ENCODE measurements around the gene PCAT6. TPM values are rescaled to one million over a fixed set of nuclear protein-coding genes. Genes with fewer than 3 reads are reported as not detected.

PCAT6 gene
- total RNA-seq, 2 experiments from 2014 or later: 1.9 to 2.7 TPM

GRCh38 chr1:202836623-202837403 lies 26.1 kb downstream of the PCAT6 start:
- DNase-seq: peak; percentile 19
- ChIA-PET CTCF (interaction anchor here (1.0 to 1.3 kb wide), 5 partner anchors 14 to 132 kb away, joined by 3 to 5 read pairs (median 3); no protein-coding TSS in a partner anchor), POLR2A (interaction anchor here (0.7 to 3.0 kb wide), 8 partner anchors 11 to 453 kb away, joined by 3 to 20 read pairs (median 4); partner anchors contain the start of genes PCAT6 and RABIF)
- Mint-ChIP-seq H3K4me3 (no peak overlapping the region), H3K27ac (peak overlapping the region; percentile 62), H3K4me1 (peaks cover 60% of the 10 kb centered on the region), H3K9me3 (no peaks in the 10 kb centered on the region), H3K36me3 (ENCODE audit: low read depth) (no peaks in the 10 kb centered on the region), H3K27me3 (no peaks in the 10 kb centered on the region)

DNA sequence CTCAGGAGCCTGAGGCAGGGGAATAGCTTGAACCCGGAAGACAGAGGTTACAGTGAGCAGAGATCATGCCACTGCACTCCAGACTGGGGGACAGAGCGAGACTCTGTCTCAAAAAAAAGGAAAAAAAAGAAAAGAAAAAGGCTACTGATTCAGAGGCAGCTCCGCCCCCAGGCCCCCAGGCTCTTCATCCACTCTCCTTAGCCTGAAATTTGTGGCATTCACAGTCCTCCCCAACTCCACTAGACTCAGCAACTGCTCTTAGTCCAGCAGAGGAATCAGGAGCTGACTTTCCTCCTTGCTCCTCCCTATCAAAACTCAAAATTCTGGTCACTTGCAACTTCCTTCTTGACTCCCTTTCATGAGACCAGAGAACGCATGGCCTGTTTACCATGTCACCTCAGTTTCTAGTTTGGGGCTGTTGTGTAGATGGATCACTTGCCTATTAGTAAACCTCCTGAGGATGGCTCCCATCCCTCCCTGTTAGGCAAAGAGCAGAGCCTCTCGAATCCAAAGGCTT lies 27.1 kb downstream of the PCAT6 start:
- no peak for DNase-seq
- H3K27me3 Mint-ChIP-seq: no peaks in the 10 kb centered on the region
- peaks cover 52% of the 10 kb centered on the region for H3K4me1 Mint-ChIP-seq
- no peak overlapping the region for H3K4me3 Mint-ChIP-seq
- ChIA-PET CTCF (interaction anchor here (1.0 to 1.1 kb wide), 2 partner anchors 15 to 22 kb away, joined by 3 to 5 read pairs; no protein-coding TSS in a partner anchor), POLR2A (interaction anchor here (1.4 to 3.0 kb wide), 3 partner anchors 10 to 51 kb away, joined by 4 to 20 read pairs (median 13); partner anchors contain the start of genes PCAT6 and RABIF)
- peak overlapping the region; percentile 11 for H3K27ac Mint-ChIP-seq
- H3K9me3 Mint-ChIP-seq: no peaks in the 10 kb centered on the region
- no peaks in the 10 kb centered on the region for H3K36me3 Mint-ChIP-seq (ENCODE audit: low read depth)

DNA sequence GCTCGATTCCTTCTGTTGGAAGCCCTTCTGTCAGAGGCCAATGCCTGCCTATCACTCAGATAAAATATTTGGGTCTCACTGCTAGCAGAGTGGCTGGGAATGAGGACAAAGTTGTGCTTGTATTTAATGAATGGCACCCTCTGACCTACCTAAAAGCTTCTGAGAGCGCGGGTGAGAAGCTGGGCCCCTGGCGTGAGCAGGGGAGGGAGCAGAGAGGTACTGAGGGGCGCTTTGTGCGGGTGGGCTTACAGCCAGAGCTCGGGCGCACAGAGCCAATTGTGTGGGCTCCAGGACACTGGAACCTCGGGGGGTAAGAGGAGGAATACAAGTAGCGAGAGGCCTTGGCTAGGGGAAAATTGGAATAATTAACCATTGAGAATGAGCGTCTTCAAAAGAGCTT lies 32.3 kb downstream of the PCAT6 start:
- DNase-seq: no peak
- no peak overlapping the region for H3K4me3 Mint-ChIP-seq
- no peak overlapping the region for H3K27ac Mint-ChIP-seq
- ChIA-PET POLR2A (no interaction called here), CTCF (no interaction called here)
- H3K27me3 Mint-ChIP-seq: no peaks in the 10 kb centered on the region
- no peaks in the 10 kb centered on the region for H3K36me3 Mint-ChIP-seq (ENCODE audit: low read depth)
- H3K9me3 Mint-ChIP-seq: no peaks in the 10 kb centered on the region
- H3K4me1 Mint-ChIP-seq: peaks cover 11% of the 10 kb centered on the region

- ChIA-PET POLR2A (no interaction called here), CTCF (no interaction called here)
- Mint-ChIP-seq H3K27ac (no peak overlapping the region), H3K4me1 (peaks cover 12% of the 10 kb centered on the region), H3K27me3 (no peaks in the 10 kb centered on the region), H3K9me3 (no peaks in the 10 kb centered on the region), H3K36me3 (ENCODE audit: low read depth) (no peaks in the 10 kb centered on the region), H3K4me3 (no peak overlapping the region)
- DNase-seq: no peak
Measured at GRCh38 chr1:202844259-202844658, 33.5 kb downstream of the PCAT6 start.

DNA sequence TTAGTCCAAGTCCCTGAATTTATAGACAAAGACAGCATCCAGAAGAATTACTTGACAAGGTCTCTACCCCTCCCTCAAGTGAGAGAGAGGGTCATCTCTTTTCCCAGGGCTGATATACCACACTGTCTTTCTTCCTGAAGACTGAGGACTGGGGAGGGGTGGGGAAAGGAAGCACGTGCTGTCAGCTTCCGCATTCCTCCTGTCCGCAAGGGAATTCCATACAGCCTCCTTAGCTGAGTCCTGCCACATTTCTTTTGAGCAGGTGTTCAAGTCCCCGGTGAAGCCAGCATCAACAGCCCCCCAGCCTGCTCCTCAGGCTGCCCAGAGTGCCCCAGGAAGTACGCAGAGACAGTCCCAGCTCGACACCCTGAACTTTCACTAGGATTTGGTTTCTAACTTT lies 34.2 kb downstream of the PCAT6 start:
- Mint-ChIP-seq H3K9me3 (no peaks in the 10 kb centered on the region), H3K36me3 (ENCODE audit: low read depth) (no peaks in the 10 kb centered on the region), H3K27ac (no peak overlapping the region), H3K27me3 (no peaks in the 10 kb centered on the region), H3K4me1 (peaks cover 12% of the 10 kb centered on the region), H3K4me3 (no peak overlapping the region)
- no peak for DNase-seq
- ChIA-PET POLR2A (no interaction called here), CTCF (no interaction called here)

- DNase-seq: no peak
- Mint-ChIP-seq H3K27me3 (no peaks in the 10 kb centered on the region), H3K9me3 (no peaks in the 10 kb centered on the region), H3K27ac (peak overlapping the region; percentile 2), H3K4me1 (peaks cover 19% of the 10 kb centered on the region), H3K36me3 (ENCODE audit: low read depth) (no peaks in the 10 kb centered on the region), H3K4me3 (no peak overlapping the region)
- ChIA-PET POLR2A (interaction anchor here (0.8 to 1.2 kb wide), 3 partner anchors 10 to 13 kb away, joined by 3 to 4 read pairs (median 3); no protein-coding TSS in a partner anchor), CTCF (interaction anchor here (1.2 to 1.3 kb wide), 2 partner anchors 97 to 151 kb away, joined by 3 read pairs; no protein-coding TSS in a partner anchor)
Measured at GRCh38 chr1:202848191-202848542, 37.4 kb downstream of the PCAT6 start.

- DNase-seq: no peak
- Mint-ChIP-seq H3K9me3 (no peaks in the 10 kb centered on the region), H3K36me3 (ENCODE audit: low read depth) (no peaks in the 10 kb centered on the region), H3K4me1 (peaks cover 19% of the 10 kb centered on the region), H3K27me3 (no peaks in the 10 kb centered on the region), H3K4me3 (no peak overlapping the region), H3K27ac (no peak overlapping the region)
- ChIA-PET POLR2A (interaction anchor here (1.9 kb wide), 1 partner anchor 15 kb away, joined by 5 read pairs; no protein-coding TSS in a partner anchor), CTCF (interaction anchor here (0.6 to 2.2 kb wide), 5 partner anchors 15 to 304 kb away, joined by 3 to 7 read pairs (median 4); partner anchors contain the start of gene TMEM183A)
Measured at GRCh38 chr1:202850593-202851362, 40.0 kb downstream of the PCAT6 start.

DNA sequence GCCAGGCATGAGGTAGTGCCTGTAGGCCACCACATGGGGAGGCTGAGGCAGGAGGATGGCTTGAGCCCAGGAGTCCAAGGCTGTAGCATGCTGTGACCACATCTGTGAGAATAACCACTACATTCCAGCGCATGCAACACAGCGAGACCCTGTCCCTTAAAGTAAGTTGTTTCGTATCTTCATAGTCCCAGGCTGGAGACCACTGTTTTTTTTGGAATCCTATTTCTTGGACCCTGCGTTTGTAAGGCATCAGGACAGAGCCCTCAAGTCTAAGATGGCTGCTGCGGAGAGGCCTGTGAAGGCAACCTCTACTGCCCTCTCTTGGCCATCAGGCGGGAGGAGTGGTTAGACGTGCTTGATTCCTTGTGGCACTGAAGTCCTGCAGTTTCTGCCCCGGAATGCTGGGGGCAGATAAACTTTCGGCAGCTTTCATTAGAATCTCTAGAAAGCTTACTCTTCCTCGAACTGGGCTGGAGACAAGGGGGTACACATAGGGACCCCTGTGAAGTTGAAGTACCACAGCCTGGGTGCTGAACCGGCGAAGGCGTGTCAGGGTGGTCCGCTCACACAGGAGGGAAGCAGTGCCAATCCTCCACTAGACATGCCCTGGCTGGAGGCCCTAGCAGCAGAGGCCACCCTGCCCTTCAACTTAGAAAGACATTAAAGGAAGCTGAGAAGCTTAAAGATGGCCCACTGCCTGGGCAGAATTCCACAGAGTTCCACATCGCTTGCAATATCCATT lies 41.6 kb downstream of the PCAT6 start:
- H3K4me3 Mint-ChIP-seq: no peak overlapping the region
- no peaks in the 10 kb centered on the region for H3K36me3 Mint-ChIP-seq (ENCODE audit: low read depth)
- peaks cover 17% of the 10 kb centered on the region for H3K4me1 Mint-ChIP-seq
- H3K9me3 Mint-ChIP-seq: no peaks in the 10 kb centered on the region
- H3K27me3 Mint-ChIP-seq: no peaks in the 10 kb centered on the region
- peak; percentile 61 for DNase-seq
- no peak overlapping the region for H3K27ac Mint-ChIP-seq
- ChIA-PET POLR2A (interaction anchor here (1.9 kb wide), 1 partner anchor 16 kb away, joined by 5 read pairs; no protein-coding TSS in a partner anchor), CTCF (interaction anchor here (0.6 to 2.2 kb wide), 6 partner anchors 9 to 138 kb away, joined by 3 to 7 read pairs (median 4); no protein-coding TSS in a partner anchor)

DNA sequence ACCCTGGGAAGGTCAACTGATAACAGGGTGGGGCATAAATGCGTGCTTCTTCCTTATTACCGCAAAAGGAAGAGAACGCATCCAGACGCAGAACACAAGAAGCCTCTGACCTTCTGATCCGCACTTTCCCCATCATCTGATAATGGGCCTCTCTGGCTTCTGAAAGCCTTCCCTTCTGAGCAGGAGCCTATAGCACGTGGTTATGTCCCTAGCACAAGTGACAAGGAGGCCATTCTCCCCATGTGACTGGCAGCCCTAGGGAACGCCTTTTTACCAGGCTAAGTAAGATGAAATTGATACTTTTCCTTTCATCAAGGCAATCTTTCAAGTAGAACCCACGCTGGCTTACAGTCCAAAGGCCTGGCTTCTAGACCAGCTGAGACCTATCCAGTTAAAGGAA lies 44.0 kb downstream of the PCAT6 start:
- Mint-ChIP-seq H3K9me3 (no peaks in the 10 kb centered on the region), H3K27me3 (peaks cover 9% of the 10 kb centered on the region), H3K4me1 (peaks cover 7% of the 10 kb centered on the region), H3K27ac (no peak overlapping the region), H3K36me3 (ENCODE audit: low read depth) (peaks cover 1% of the 10 kb centered on the region), H3K4me3 (no peak overlapping the region)
- CTCF ChIA-PET: interaction anchor here (1.1 kb wide), 1 partner anchor 104 kb away, joined by 3 read pairs; no protein-coding TSS in a partner anchor
- no peak for DNase-seq
- POLR2A ChIA-PET: interaction anchor here (1.4 kb wide), 1 partner anchor 30 kb away, joined by 3 read pairs; no protein-coding TSS in a partner anchor

DNA sequence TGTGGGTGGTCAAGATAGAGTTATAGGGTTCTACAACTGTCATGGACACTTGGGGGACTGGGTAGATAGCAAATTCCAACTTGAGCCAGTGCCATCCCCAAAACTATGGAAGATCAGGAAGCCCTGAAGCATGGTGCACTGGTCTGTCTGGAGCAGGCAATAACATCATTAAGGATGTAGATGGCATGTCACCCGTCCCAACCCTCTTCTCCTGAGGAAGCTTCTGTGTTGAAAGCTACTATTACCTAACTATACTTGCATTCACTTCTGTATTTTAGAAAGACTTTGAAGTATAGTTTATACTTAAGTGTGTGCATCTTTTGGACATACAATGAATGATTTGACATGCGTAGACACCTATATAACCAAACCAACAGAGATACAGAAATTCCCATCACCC lies 45.3 kb downstream of the PCAT6 start:
- ChIA-PET POLR2A (interaction anchor here (1.8 kb wide), 1 partner anchor 19 kb away, joined by 5 read pairs; no protein-coding TSS in a partner anchor), CTCF (no interaction called here)
- Mint-ChIP-seq H3K4me3 (no peak overlapping the region), H3K9me3 (no peaks in the 10 kb centered on the region), H3K4me1 (peaks cover 7% of the 10 kb centered on the region), H3K36me3 (ENCODE audit: low read depth) (peaks cover 2% of the 10 kb centered on the region), H3K27ac (no peak overlapping the region), H3K27me3 (peaks cover 18% of the 10 kb centered on the region)
- DNase-seq: no peak

DNA sequence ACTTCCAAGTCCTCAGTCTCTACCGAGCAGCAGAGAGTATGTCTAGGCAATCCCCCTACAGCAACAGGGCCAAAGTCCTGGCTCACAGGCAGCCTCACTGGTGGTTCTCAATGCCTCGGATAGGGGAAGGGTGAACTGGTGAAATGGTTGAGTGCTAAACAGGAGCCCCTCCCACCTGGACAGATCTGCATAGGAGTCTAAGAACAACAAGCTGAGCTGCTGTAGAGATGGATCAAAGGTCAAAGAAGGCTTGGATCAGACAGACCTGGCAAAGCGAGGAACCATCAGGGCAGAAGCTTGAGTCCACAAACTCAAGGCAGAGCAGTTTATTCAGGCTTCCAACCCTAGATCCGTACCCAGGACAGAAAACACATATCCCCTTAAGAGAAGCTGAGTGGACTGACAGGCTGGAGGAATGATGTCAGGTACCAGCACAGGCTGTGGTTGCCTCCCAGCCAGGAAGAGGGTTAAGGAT lies 46.4 kb downstream of the PCAT6 start:
- Mint-ChIP-seq H3K9me3 (no peaks in the 10 kb centered on the region), H3K4me1 (peaks cover 13% of the 10 kb centered on the region), H3K36me3 (ENCODE audit: low read depth) (peaks cover 2% of the 10 kb centered on the region), H3K4me3 (no peak overlapping the region), H3K27ac (no peak overlapping the region), H3K27me3 (peaks cover 29% of the 10 kb centered on the region)
- no peak for DNase-seq
- ChIA-PET CTCF (interaction anchor here (0.8 kb wide), 1 partner anchor 285 kb away, joined by 3 read pairs; no protein-coding TSS in a partner anchor), POLR2A (no interaction called here)

GRCh38 chr1:202858331-202858730 lies 47.6 kb downstream of the PCAT6 start:
- peaks cover 41% of the 10 kb centered on the region for H3K27me3 Mint-ChIP-seq
- no peak overlapping the region for H3K4me3 Mint-ChIP-seq
- H3K27ac Mint-ChIP-seq: no peak overlapping the region
- H3K9me3 Mint-ChIP-seq: no peaks in the 10 kb centered on the region
- CTCF ChIA-PET: no interaction called here
- no peak for DNase-seq
- POLR2A ChIA-PET: no interaction called here
- H3K36me3 Mint-ChIP-seq (ENCODE audit: low read depth): peaks cover 2% of the 10 kb centered on the region
- H3K4me1 Mint-ChIP-seq: peaks cover 10% of the 10 kb centered on the region

Data from activated CD4-positive, alpha-beta memory T cell treated with anti-CD3 and anti-CD28 coated beads, Interleukin-2, amount 10 ng/mL, durations not matched to agents 7 days and 5 days (primary cell).